Ascending aorta (tissue), 2 donors: Measurements from ENCODE around the gene APEH. TPM values are rescaled to one million over a fixed set of nuclear protein-coding genes. Genes with fewer than 3 reads are reported as not detected.

Experiments used
- DNase-seq, 2 donors: peaks; one replicate each; pipeline ENCODE4 v3.0.0-alpha.2; 2019; ENCODE audit warnings: low spot score in 2 of 2
- H3K27ac ChIP-seq, 2 donors: fragments of 200-600 bp; sonication (generic); one replicate each; pipeline ENCODE4 v1.5.1; 2016 to 2017; ENCODE audit warnings: mild to moderate bottlenecking in 1 of 2
- H3K27me3 ChIP-seq: fragments of 200-600 bp; sonication (generic); one replicate; pipeline ENCODE4 v1.5.1; 2017
- H3K36me3 ChIP-seq, 2 donors: fragments of 200-600 bp; sonication (generic); one replicate each; pipeline ENCODE4 v1.5.1; 2016
- H3K4me1 ChIP-seq, 2 donors: fragments of 200-600 bp; sonication (generic); one replicate each; pipeline ENCODE4 v1.5.1; 2016 to 2017; ENCODE audit warnings: mild to moderate bottlenecking in 1 of 2
- H3K4me3 ChIP-seq, 2 donors: fragments of 200-600 bp; sonication (generic); one replicate each; pipeline ENCODE4 v1.5.1; 2016 to 2017; ENCODE audit warnings: mild to moderate bottlenecking in 1 of 2
- H3K9me3 ChIP-seq, 2 donors: fragments of 200-600 bp; sonication (generic); one replicate each; pipeline ENCODE4 v1.5.1; 2016
- intact Hi-C: fragments of 100-400 bp; cut with DNase I; formaldehyde crosslinking; loops from one replicate; pipeline ENCODE4 v1.15.1; 2023
- total RNA-seq: library from RNA; depleted of rRNA; stranded (reverse); fragments of >200 nt; gene quantifications from one replicate; pipeline ENCODE4 v1.1.0, GENCODE V29; 2016
- TF ChIP-seq, protein P1 (sequence below), 3 experiments: fragments of 200-600 bp in 2 of 3; fragments of 450-650 bp in 1 of 3; sonication (generic) in 2 of 3; IDR thresholded peaks; one replicate each; pipeline ENCODE4 v1.5.1; 2016 to 2019; ENCODE audit warnings: antibody characterized with exemption in 3 of 3, mild to moderate bottlenecking in 1 of 3, moderate library complexity in 1 of 3

APEH gene
- total RNA-seq, 1 donor from 2014 or later: 79.5 TPM

GRCh38 chr3:49662720-49663413 lies 11.3 kb upstream of the APEH start:
- TF ChIP-seq, protein P1, sequence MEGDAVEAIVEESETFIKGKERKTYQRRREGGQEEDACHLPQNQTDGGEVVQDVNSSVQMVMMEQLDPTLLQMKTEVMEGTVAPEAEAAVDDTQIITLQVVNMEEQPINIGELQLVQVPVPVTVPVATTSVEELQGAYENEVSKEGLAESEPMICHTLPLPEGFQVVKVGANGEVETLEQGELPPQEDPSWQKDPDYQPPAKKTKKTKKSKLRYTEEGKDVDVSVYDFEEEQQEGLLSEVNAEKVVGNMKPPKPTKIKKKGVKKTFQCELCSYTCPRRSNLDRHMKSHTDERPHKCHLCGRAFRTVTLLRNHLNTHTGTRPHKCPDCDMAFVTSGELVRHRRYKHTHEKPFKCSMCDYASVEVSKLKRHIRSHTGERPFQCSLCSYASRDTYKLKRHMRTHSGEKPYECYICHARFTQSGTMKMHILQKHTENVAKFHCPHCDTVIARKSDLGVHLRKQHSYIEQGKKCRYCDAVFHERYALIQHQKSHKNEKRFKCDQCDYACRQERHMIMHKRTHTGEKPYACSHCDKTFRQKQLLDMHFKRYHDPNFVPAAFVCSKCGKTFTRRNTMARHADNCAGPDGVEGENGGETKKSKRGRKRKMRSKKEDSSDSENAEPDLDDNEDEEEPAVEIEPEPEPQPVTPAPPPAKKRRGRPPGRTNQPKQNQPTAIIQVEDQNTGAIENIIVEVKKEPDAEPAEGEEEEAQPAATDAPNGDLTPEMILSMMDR (IDR thresholded peaks at IDR 0.05): no peak
- Histone ChIP-seq H3K4me3 (no peak overlapping the region), H3K36me3 (no peaks in the 10 kb centered on the region), H3K9me3 (no peaks in the 10 kb centered on the region), H3K27me3 (no peaks in the 10 kb centered on the region), H3K4me1 (no peaks in the 10 kb centered on the region), H3K27ac (no peak overlapping the region)
- no peak for DNase-seq
- intact Hi-C loops: no loop called here

DNA sequence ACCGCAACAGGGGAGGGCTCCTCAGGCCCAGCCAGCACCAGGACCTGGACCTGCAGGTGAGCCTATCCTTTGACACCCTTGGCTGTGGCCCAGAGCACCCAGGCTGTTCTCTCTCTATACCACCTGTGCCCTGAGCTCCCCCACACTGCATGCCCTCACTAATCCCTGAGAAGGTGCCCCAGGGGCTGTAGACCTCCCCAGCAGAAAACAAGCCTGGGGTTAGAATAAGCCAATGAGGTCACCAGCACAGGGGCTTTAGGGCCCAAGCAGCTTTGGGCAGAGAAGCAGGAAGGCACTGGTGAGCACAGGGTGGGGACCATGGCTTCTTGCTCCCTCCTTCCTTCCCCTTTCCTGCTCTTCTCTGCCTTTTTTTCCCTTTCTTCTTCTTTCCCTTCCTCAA lies 10.3 kb upstream of the APEH start:
- no peaks in the 10 kb centered on the region for H3K4me1 ChIP-seq
- intact Hi-C loops: no loop called here
- no peaks in the 10 kb centered on the region for H3K27me3 ChIP-seq

GRCh38 chr3:49664300-49664699 lies 9.9 kb upstream of the APEH start:
- TF ChIP-seq, protein P1 (IDR thresholded peaks at IDR 0.05): no peak
- Histone ChIP-seq H3K27ac (no peak overlapping the region), H3K4me3 (no peak overlapping the region), H3K36me3 (no peaks in the 10 kb centered on the region), H3K4me1 (no peaks in the 10 kb centered on the region), H3K9me3 (no peaks in the 10 kb centered on the region), H3K27me3 (no peaks in the 10 kb centered on the region)
- DNase-seq: no peak
- intact Hi-C loops: no loop called here

More for the DNA sequence above, 10.3 kb upstream of the APEH start:
- Histone ChIP-seq H3K4me3 (no peak overlapping the region), H3K27ac (no peak overlapping the region), H3K36me3 (no peaks in the 10 kb centered on the region), H3K9me3 (no peaks in the 10 kb centered on the region)
- TF ChIP-seq, protein P1 (IDR thresholded peaks at IDR 0.05): no peak
- DNase-seq: no peak

- intact Hi-C loops: no loop called here
- Histone ChIP-seq H3K27ac (no peak overlapping the region), H3K4me1 (no peaks in the 10 kb centered on the region), H3K9me3 (no peaks in the 10 kb centered on the region), H3K27me3 (no peaks in the 10 kb centered on the region), H3K4me3 (no peak overlapping the region), H3K36me3 (no peaks in the 10 kb centered on the region)
- DNase-seq: no peak
- TF ChIP-seq, protein P1 (IDR thresholded peaks at IDR 0.05): no peak
These were observed 8.2 kb upstream of the APEH start for GRCh38 chr3:49665822-49666519.

DNA sequence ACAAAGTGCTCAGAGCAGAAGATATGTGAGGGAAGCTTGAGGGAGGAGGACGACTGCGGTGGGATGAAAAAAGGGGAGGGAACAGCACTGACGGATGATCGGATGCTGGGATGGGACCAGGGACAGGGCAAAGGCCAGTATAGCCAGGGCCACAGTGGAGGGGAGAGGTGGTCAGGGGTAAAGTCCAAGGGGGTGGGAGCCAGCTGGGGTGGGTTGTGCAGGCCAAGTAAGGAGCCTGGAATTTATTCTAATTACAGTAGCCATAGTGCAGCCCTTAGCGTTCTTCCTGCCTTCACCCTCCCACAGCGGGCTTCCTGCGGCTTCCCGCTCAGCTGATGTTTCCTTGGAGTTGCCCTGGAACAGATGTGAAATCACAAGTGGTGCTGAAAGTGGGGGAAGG lies 7.6 kb upstream of the APEH start:
- TF ChIP-seq, protein P1 (IDR thresholded peaks at IDR 0.05): no peak
- intact Hi-C loops: no loop called here

More for the DNA sequence above, 7.6 kb upstream of the APEH start:
- no peaks in the 10 kb centered on the region for H3K9me3 ChIP-seq
- no peak overlapping the region for H3K27ac ChIP-seq
- H3K27me3 ChIP-seq: no peaks in the 10 kb centered on the region
- no peak for DNase-seq
- no peaks in the 10 kb centered on the region for H3K36me3 ChIP-seq
- H3K4me3 ChIP-seq: no peak overlapping the region
- H3K4me1 ChIP-seq: no peaks in the 10 kb centered on the region
